Vagina (tissue), 2 donors: ENCODE results near the gene SCARF2. TPM values are rescaled to one million over a fixed set of nuclear protein-coding genes. Genes with fewer than 3 reads are reported as not detected.

Source experiments
- DNase-seq, 2 donors: peaks; one replicate each; pipeline ENCODE4 v3.0.0-alpha.2; 2017; ENCODE audit errors: extremely low spot score in 2 of 2
- H3K27ac ChIP-seq: fragments of 200-600 bp; sonication (generic); one replicate; pipeline ENCODE4 v1.5.1; 2019
- H3K27me3 ChIP-seq: fragments of 200-600 bp; sonication (generic); one replicate; pipeline ENCODE4 v1.5.1; 2019
- H3K36me3 ChIP-seq, 2 donors: fragments of 200-600 bp; sonication (generic); one replicate each; pipeline ENCODE4 v1.5.1; 2017 to 2019
- H3K4me1 ChIP-seq: fragments of 200-600 bp; sonication (generic); one replicate; pipeline ENCODE4 v1.5.1; 2019
- H3K4me3 ChIP-seq, 2 donors: fragments of 200-600 bp; sonication (generic); 1 replicate in 1 of 2; 2 replicates in 1 of 2; pipeline ENCODE4 v1.5.1; 2016 to 2019
- H3K9me3 ChIP-seq: fragments of 200-600 bp; sonication (generic); one replicate; pipeline ENCODE4 v1.5.1; 2019
- POLR2A ChIP-seq, 2 donors: fragments of 450-650 bp; IDR thresholded peaks; one replicate each; pipeline ENCODE4 v1.6.1; 2017; ENCODE audit warnings: antibody characterized with exemption in 2 of 2, mild to moderate bottlenecking in 2 of 2, moderate library complexity in 2 of 2
- POLR2AphosphoS5 ChIP-seq, 2 donors: sonication (generic); formaldehyde crosslinking; IDR thresholded peaks; one replicate each; pipeline ENCODE4 v1.9.0; 2017; ENCODE audit warnings: antibody characterized with exemption in 2 of 2, mild to moderate bottlenecking in 2 of 2, low read depth in 1 of 2; ENCODE audit not compliant: insufficient read depth in 1 of 2
- intact Hi-C: fragments of 100-400 bp; cut with DNase I; formaldehyde crosslinking; loops from one replicate; pipeline ENCODE4 v1.15.1; 2023
- total RNA-seq: library from RNA; depleted of rRNA; stranded (reverse); fragments of >200 nt; gene quantifications from one replicate; pipeline ENCODE4 v1.2.3, GENCODE V29; 2016
- TF ChIP-seq, protein P1 (sequence below), 3 experiments: fragments of 450-650 bp in 2 of 3; fragments of 200-600 bp in 1 of 3; sonication (generic) in 1 of 3; IDR thresholded peaks; one replicate each; pipeline ENCODE4 v1.5.1; 2017 to 2019; ENCODE audit warnings: antibody characterized with exemption in 3 of 3, mild to moderate bottlenecking in 2 of 3, moderate library complexity in 2 of 3

Gene SCARF2
- total RNA-seq, 1 donor from 2014 or later = 32.2 TPM

GRCh38 chr22:20406686-20407408 is 30.8 kb downstream of the SCARF2 start:
- peaks cover 0 to 29% of the 10 kb centered on the region in 2 donors for H3K36me3 ChIP-seq

DNA sequence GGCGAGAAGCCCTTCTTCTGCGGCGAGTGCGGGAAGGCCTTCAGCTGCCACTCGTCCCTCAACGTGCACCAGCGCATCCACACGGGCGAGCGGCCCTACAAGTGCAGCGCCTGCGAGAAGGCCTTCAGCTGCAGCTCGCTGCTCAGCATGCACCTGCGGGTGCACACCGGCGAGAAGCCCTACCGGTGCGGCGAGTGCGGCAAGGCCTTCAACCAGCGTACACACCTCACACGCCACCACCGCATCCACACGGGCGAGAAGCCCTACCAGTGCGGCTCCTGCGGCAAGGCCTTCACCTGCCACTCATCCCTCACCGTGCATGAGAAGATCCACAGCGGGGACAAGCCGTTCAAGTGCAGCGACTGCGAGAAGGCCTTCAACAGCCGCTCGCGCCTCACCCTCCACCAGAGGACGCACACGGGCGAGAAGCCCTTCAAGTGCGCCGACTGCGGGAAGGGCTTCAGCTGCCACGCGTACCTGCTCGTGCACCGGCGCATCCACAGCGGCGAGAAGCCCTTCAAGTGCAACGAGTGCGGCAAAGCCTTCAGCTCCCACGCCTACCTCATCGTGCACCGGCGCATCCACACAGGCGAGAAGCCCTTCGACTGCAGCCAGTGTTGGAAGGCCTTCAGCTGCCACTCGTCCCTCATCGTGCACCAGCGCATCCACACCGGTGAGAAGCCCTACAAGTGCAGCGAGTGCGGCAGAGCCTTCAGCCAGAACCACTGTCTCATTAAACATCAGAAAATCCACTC is 31.5 kb downstream of the SCARF2 start:
- H3K9me3 ChIP-seq = no peaks in the 10 kb centered on the region
- intact Hi-C loops = loop anchor here (10.0 kb wide), 1 partner anchor 59 kb away; no protein-coding TSS in a partner anchor
- no peak overlapping the region for H3K4me3 ChIP-seq
- no peaks in the 10 kb centered on the region for H3K4me1 ChIP-seq
- TF ChIP-seq, protein P1, sequence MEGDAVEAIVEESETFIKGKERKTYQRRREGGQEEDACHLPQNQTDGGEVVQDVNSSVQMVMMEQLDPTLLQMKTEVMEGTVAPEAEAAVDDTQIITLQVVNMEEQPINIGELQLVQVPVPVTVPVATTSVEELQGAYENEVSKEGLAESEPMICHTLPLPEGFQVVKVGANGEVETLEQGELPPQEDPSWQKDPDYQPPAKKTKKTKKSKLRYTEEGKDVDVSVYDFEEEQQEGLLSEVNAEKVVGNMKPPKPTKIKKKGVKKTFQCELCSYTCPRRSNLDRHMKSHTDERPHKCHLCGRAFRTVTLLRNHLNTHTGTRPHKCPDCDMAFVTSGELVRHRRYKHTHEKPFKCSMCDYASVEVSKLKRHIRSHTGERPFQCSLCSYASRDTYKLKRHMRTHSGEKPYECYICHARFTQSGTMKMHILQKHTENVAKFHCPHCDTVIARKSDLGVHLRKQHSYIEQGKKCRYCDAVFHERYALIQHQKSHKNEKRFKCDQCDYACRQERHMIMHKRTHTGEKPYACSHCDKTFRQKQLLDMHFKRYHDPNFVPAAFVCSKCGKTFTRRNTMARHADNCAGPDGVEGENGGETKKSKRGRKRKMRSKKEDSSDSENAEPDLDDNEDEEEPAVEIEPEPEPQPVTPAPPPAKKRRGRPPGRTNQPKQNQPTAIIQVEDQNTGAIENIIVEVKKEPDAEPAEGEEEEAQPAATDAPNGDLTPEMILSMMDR (IDR thresholded peaks at IDR 0.05) = no peak
- TF ChIP-seq POLR2AphosphoS5 (IDR thresholded peaks at IDR 0.05; ENCODE audit: insufficient read depth in 1 of 2, low read depth in 1 of 2) = no peak
- TF ChIP-seq POLR2A (IDR thresholded peaks at IDR 0.05) = no peak
- no peak overlapping the region for H3K27ac ChIP-seq
- H3K36me3 ChIP-seq = peaks cover 0 to 29% of the 10 kb centered on the region in 2 donors
- no peaks in the 10 kb centered on the region for H3K27me3 ChIP-seq
- DNase-seq = peak in 1 of 2 donors; percentile 90

More at GRCh38 chr22:20406686-20407408, 30.8 kb downstream of the SCARF2 start:
- intact Hi-C loops = loop anchor here (10.0 kb wide), 1 partner anchor 58 kb away; no protein-coding TSS in a partner anchor
- Histone ChIP-seq H3K27me3 (no peaks in the 10 kb centered on the region), H3K4me1 (no peaks in the 10 kb centered on the region), H3K27ac (no peak overlapping the region), H3K4me3 (no peak overlapping the region), H3K9me3 (no peaks in the 10 kb centered on the region)
- TF ChIP-seq, protein P1 (IDR thresholded peaks at IDR 0.05) = no peak
- TF ChIP-seq POLR2AphosphoS5 (IDR thresholded peaks at IDR 0.05; ENCODE audit: insufficient read depth in 1 of 2, low read depth in 1 of 2) = no peak
- no peak for TF ChIP-seq POLR2A (IDR thresholded peaks at IDR 0.05)
- peak in 1 of 2 donors; percentile 61 for DNase-seq

DNA sequence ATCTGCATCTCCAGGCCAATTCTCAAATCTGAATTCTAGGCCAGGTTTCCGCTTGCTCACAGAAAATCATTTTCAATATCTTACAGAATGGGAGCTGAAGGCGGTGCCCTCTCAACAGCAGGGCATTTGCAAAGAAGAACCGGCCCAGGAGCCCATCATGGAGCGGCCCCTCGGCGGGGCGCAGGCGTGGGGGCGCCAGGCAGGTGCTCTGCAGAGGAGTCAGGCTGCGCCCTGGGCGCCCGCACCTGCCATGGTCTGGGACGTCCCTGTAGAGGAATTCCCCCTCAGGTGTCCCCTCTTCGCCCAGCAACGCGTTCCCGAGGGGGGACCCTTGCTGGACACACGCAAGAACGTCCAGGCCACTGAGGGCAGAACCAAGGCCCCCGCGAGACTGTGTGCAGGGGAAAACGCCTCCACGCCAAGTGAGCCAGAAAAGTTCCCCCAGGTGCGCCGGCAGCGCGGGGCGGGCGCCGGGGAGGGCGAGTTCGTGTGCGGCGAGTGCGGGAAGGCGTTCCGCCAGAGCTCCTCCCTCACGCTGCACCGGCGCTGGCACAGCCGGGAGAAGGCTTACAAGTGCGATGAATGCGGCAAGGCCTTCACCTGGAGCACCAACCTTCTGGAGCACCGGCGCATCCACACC is 32.2 kb downstream of the SCARF2 start:
- peaks cover 0 to 29% of the 10 kb centered on the region in 2 donors for H3K36me3 ChIP-seq
- DNase-seq = peak in 1 of 2 donors; percentile 93
- no peaks in the 10 kb centered on the region for H3K9me3 ChIP-seq
- no peak overlapping the region for H3K4me3 ChIP-seq
- no peaks in the 10 kb centered on the region for H3K27me3 ChIP-seq
- H3K27ac ChIP-seq = no peak overlapping the region
- H3K4me1 ChIP-seq = no peaks in the 10 kb centered on the region
- intact Hi-C loops = loop anchor here (10.0 kb wide), 1 partner anchor 59 kb away; no protein-coding TSS in a partner anchor
- TF ChIP-seq POLR2A (IDR thresholded peaks at IDR 0.05) (no peak), POLR2AphosphoS5 (IDR thresholded peaks at IDR 0.05; ENCODE audit: insufficient read depth in 1 of 2, low read depth in 1 of 2) (no peak)
- TF ChIP-seq, protein P1 (IDR thresholded peaks at IDR 0.05) = no peak

DNA sequence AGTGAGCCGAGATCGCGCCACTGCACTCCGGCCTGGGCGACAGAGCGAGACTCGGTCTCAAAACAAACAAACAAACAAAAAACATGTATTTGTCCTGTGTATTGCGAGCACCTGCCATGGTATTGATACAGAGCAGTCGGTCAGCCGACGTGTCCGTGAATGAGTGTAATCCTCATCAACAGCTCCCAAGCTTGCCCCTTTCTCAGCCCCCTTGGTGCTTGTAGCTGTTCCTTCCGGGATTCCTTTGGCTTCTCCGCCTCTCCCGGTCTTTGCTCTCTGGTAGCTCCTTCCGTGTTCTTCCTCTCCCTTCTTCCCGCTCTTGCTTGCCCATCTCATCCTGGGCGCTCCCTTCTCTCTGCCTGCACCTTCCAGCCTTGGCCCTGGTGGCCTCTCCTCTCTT is 32.7 kb downstream of the SCARF2 start:
- Histone ChIP-seq H3K9me3 (no peaks in the 10 kb centered on the region), H3K36me3 (peaks cover 0 to 29% of the 10 kb centered on the region in 2 donors), H3K27me3 (no peaks in the 10 kb centered on the region), H3K4me1 (no peaks in the 10 kb centered on the region), H3K4me3 (no peak overlapping the region), H3K27ac (no peak overlapping the region)
- no peak for DNase-seq
- TF ChIP-seq, protein P1 (IDR thresholded peaks at IDR 0.05) = no peak
- TF ChIP-seq POLR2A (IDR thresholded peaks at IDR 0.05) (no peak), POLR2AphosphoS5 (IDR thresholded peaks at IDR 0.05; ENCODE audit: insufficient read depth in 1 of 2, low read depth in 1 of 2) (no peak)
- intact Hi-C loops = loop anchor here (10.0 kb wide), 1 partner anchor 60 kb away; no protein-coding TSS in a partner anchor
